Astrocyte (in vitro differentiated cells and primary cell): Measurements from ENCODE around the gene SLC25A42. TPM values are rescaled to one million over a fixed set of nuclear protein-coding genes. Genes with fewer than 3 reads are reported as not detected.

Experiments used
- DNase-seq: peaks from one replicate; pipeline ENCODE4 v3.0.0-alpha.2; 2010; ENCODE audit warnings: low read depth
- FAIRE-seq: peaks from 2 replicates; lab custom pipeline; 2011; peaks lifted over from hg19 to GRCh38; lab: Jason Lieb, UNC
- H2AFZ ChIP-seq: 2 replicates; pipeline ENCODE4 v1.6.0; 2012; ENCODE audit warnings: low read depth, low read length, inconsistent platforms
- H3K27ac ChIP-seq: 2 replicates; pipeline ENCODE4 v1.5.1; 2011; ENCODE audit warnings: low read depth, low read length, inconsistent platforms
- H3K27me3 ChIP-seq: 2 replicates; pipeline ENCODE4 v1.6.0; 2011; ENCODE audit warnings: low read length, inconsistent platforms; ENCODE audit not compliant: insufficient read depth
- H3K36me3 ChIP-seq: 2 replicates; pipeline ENCODE4 v1.5.1; 2011; ENCODE audit warnings: low read length, inconsistent platforms; ENCODE audit not compliant: insufficient read depth
- H3K4me1 ChIP-seq: 2 replicates; pipeline ENCODE4 v1.5.1; 2011; ENCODE audit warnings: low read length, inconsistent platforms; ENCODE audit not compliant: insufficient read depth
- H3K4me2 ChIP-seq: 2 replicates; pipeline ENCODE4 v1.6.0; 2012; ENCODE audit warnings: low read length, inconsistent platforms
- H3K4me3 ChIP-seq: 2 replicates; pipeline ENCODE4 v1.5.1; 2011; ENCODE audit warnings: low read depth, mild to moderate bottlenecking, low read length, inconsistent platforms; ENCODE audit not compliant: insufficient read depth
- H3K79me2 ChIP-seq: 2 replicates; pipeline ENCODE4 v1.6.0; 2012; ENCODE audit warnings: mild to moderate bottlenecking, low read length, inconsistent platforms; ENCODE audit not compliant: insufficient read depth
- H3K9ac ChIP-seq: 2 replicates; pipeline ENCODE4 v1.6.0; 2012; ENCODE audit warnings: mild to moderate bottlenecking, low read length, inconsistent platforms
- H3K9me3 ChIP-seq: 2 replicates; pipeline ENCODE4 v1.5.1; 2012; ENCODE audit warnings: low read depth, mild to moderate bottlenecking, low read length, inconsistent platforms; ENCODE audit not compliant: insufficient read depth
- H4K20me1 ChIP-seq: 2 replicates; pipeline ENCODE4 v1.6.0; 2012; ENCODE audit warnings: low read length, inconsistent platforms; ENCODE audit not compliant: insufficient read depth
- H3K27ac Mint-ChIP-seq: one replicate; pipeline ENCODE4 v1.8.0; 2021; ENCODE audit warnings: mild to moderate bottlenecking, mixed read lengths; ENCODE audit not compliant: unreplicated experiment
- H3K27me3 Mint-ChIP-seq: one replicate; pipeline ENCODE4 v1.8.0; 2021; ENCODE audit warnings: low read depth, mixed read lengths; ENCODE audit not compliant: unreplicated experiment
- H3K36me3 Mint-ChIP-seq: one replicate; pipeline ENCODE4 v1.8.0; 2021; ENCODE audit warnings: low read depth, mixed read lengths; ENCODE audit not compliant: unreplicated experiment
- H3K4me1 Mint-ChIP-seq: one replicate; pipeline ENCODE4 v1.8.0; 2021; ENCODE audit warnings: low read depth, mixed read lengths; ENCODE audit not compliant: unreplicated experiment
- H3K4me3 Mint-ChIP-seq: one replicate; pipeline ENCODE4 v1.8.0; 2021; ENCODE audit warnings: mild to moderate bottlenecking, moderate library complexity, mixed read lengths; ENCODE audit not compliant: unreplicated experiment
- H3K9me3 Mint-ChIP-seq: one replicate; pipeline ENCODE4 v1.8.0; 2021; ENCODE audit warnings: mild to moderate bottlenecking, mixed read lengths; ENCODE audit not compliant: unreplicated experiment
- CTCF ChIP-seq: IDR thresholded peaks from 2 replicates; pipeline ENCODE4 v1.5.1; 2011; ENCODE audit warnings: low read depth, mild to moderate bottlenecking, inconsistent platforms, low read length, moderate library complexity; ENCODE audit not compliant: insufficient read depth
- EZH2 ChIP-seq: IDR thresholded peaks from 2 replicates; pipeline ENCODE4 v1.6.1; 2012; ENCODE audit warnings: mild to moderate bottlenecking, low read length, inconsistent platforms; ENCODE audit not compliant: insufficient read depth
- total RNA-seq: library from RNA; stranded (reverse); gene quantifications from 2 replicates; pipeline ENCODE4 v1.2.1, GENCODE V29; 2021

Gene SLC25A42
- total RNA-seq, 1 donor from 2014 or later = 7.6 TPM

GRCh38 chr19:19151418-19151817 is 87.6 kb downstream of the SLC25A42 start:
- no peak overlapping the region for H3K27ac Mint-ChIP-seq
- no peak overlapping the region for H3K4me3 ChIP-seq
- no peaks in the 10 kb centered on the region for H3K9me3 ChIP-seq
- H3K4me1 Mint-ChIP-seq = no peaks in the 10 kb centered on the region
- no peak overlapping the region for H3K9ac ChIP-seq
- FAIRE-seq (no peak), DNase-seq (no peak)
- H3K27me3 ChIP-seq = no peaks in the 10 kb centered on the region
- no peaks in the 10 kb centered on the region for H3K36me3 ChIP-seq
- H4K20me1 ChIP-seq = no peaks in the 10 kb centered on the region
- H3K4me3 Mint-ChIP-seq = no peak overlapping the region
- TF ChIP-seq CTCF (no peak), EZH2 (no peak)
- H3K27ac ChIP-seq = no peak overlapping the region
- H3K4me2 ChIP-seq = no peak overlapping the region
- peaks cover 15% of the 10 kb centered on the region for H3K36me3 Mint-ChIP-seq
- no peaks in the 10 kb centered on the region for H3K4me1 ChIP-seq
- no peaks in the 10 kb centered on the region for H3K79me2 ChIP-seq
- H2AFZ ChIP-seq = no peak overlapping the region
- peaks cover 15% of the 10 kb centered on the region for H3K27me3 Mint-ChIP-seq
- peaks cover 8% of the 10 kb centered on the region for H3K9me3 Mint-ChIP-seq

- FAIRE-seq = no peak
Observed at GRCh38 chr19:19152668-19153384, 89.0 kb downstream of the SLC25A42 start.

More at GRCh38 chr19:19152668-19153384, 89.0 kb downstream of the SLC25A42 start:
- DNase-seq = no peak
- Mint-ChIP-seq H3K9me3 (peaks cover 8% of the 10 kb centered on the region), H3K27ac (no peak overlapping the region), H3K4me1 (no peaks in the 10 kb centered on the region), H3K36me3 (peaks cover 19% of the 10 kb centered on the region), H3K4me3 (no peak overlapping the region), H3K27me3 (peaks cover 19% of the 10 kb centered on the region)
- H3K4me2 ChIP-seq = no peak overlapping the region
- H3K9ac ChIP-seq = no peak overlapping the region
- TF ChIP-seq CTCF (no peak), EZH2 (no peak)
- no peaks in the 10 kb centered on the region for H3K36me3 ChIP-seq
- H2AFZ ChIP-seq = no peak overlapping the region
- no peaks in the 10 kb centered on the region for H3K9me3 ChIP-seq
- H4K20me1 ChIP-seq = no peaks in the 10 kb centered on the region
- H3K4me1 ChIP-seq = no peaks in the 10 kb centered on the region
- no peaks in the 10 kb centered on the region for H3K27me3 ChIP-seq
- H3K27ac ChIP-seq = no peak overlapping the region
- H3K4me3 ChIP-seq = no peak overlapping the region
- H3K79me2 ChIP-seq = no peaks in the 10 kb centered on the region
